Neural cell (in vitro differentiated cells): Measurements from ENCODE around the gene CALHM5. TPM values are rescaled to one million over a fixed set of nuclear protein-coding genes. Genes with fewer than 3 reads are reported as not detected.

ENCODE experiments used
- H2AFZ ChIP-seq: fragments of 200-600, 300-800 bp; sonication (generic), shearing (Covaris generic); 2 replicates; pipeline ENCODE4 v1.6.0; 2014; ENCODE audit warnings: low read depth, mild to moderate bottlenecking, antibody characterized with exemption, low read length, moderate library complexity
- H3F3A ChIP-seq: fragments of 200-600 bp; shearing (Covaris generic); 2 replicates; pipeline ENCODE4 v1.6.1; 2016; ENCODE audit warnings: mild to moderate bottlenecking, moderate library complexity, mixed read lengths, antibody characterized with exemption, low read length; ENCODE audit not compliant: insufficient read depth, poor library complexity, severe bottlenecking
- H3K27ac ChIP-seq: fragments of 200-600, 300-800 bp; sonication (generic), shearing (Covaris generic); 2 replicates; pipeline ENCODE4 v1.5.1; 2014; ENCODE audit warnings: mild to moderate bottlenecking, low read length, moderate library complexity
- H3K27me3 ChIP-seq: fragments of 300-800, 200-600 bp; sonication (generic), shearing (Covaris generic); 2 replicates; pipeline ENCODE4 v1.6.0; 2014; ENCODE audit warnings: mild to moderate bottlenecking, low read depth, low read length, moderate library complexity; ENCODE audit not compliant: insufficient read depth
- H3K36me3 ChIP-seq: fragments of 300-800, 200-600 bp; sonication (generic), shearing (Covaris generic); 2 replicates; pipeline ENCODE4 v1.5.1; 2014; ENCODE audit warnings: mild to moderate bottlenecking, antibody characterized with exemption, low read length, moderate library complexity; ENCODE audit not compliant: insufficient read depth
- H3K4me2 ChIP-seq: fragments of 300-800, 200-600 bp; sonication (generic), shearing (Covaris generic); 2 replicates; pipeline ENCODE4 v1.6.0; 2014; ENCODE audit warnings: mild to moderate bottlenecking, low read length
- H3K4me3 ChIP-seq: fragments of 300-800, 200-600 bp; sonication (generic), shearing (Covaris generic); 2 replicates; pipeline ENCODE4 v1.5.1; 2014; ENCODE audit warnings: mild to moderate bottlenecking, low read length, moderate library complexity
- H3K79me2 ChIP-seq: fragments of 200-600 bp; shearing (Covaris generic); replicated peaks from 2 replicates; pipeline ENCODE4 v1.6.0; 2014; ENCODE audit warnings: mild to moderate bottlenecking, low read length, moderate library complexity; ENCODE audit not compliant: insufficient read depth
- H3K9ac ChIP-seq: fragments of 300-800, 200-600 bp; sonication (generic), shearing (Covaris generic); 2 replicates; pipeline ENCODE4 v1.6.1; 2016; ENCODE audit warnings: mild to moderate bottlenecking, low read length, mixed read lengths
- H3K9me2 ChIP-seq: fragments of 200-600 bp; shearing (Covaris generic); 2 replicates; pipeline ENCODE4 v1.6.1; 2016; ENCODE audit warnings: mild to moderate bottlenecking, low read length, mixed read lengths; ENCODE audit not compliant: insufficient read depth
- H3K9me3 ChIP-seq: fragments of 200-600, 300-800 bp; sonication (generic), shearing (Covaris generic); 2 replicates; pipeline ENCODE4 v1.6.1; 2016; ENCODE audit warnings: mild to moderate bottlenecking, mixed run types, low read length, moderate library complexity, mixed read lengths
- H4K20me1 ChIP-seq: fragments of 200-600 bp; shearing (Covaris generic); 2 replicates; pipeline ENCODE4 v1.6.1; 2016; ENCODE audit warnings: mild to moderate bottlenecking, mixed run types; ENCODE audit not compliant: insufficient read depth
- EP300 ChIP-seq: fragments of 450-650 bp; conservative IDR thresholded peaks from 2 replicates; pipeline ENCODE4 v1.6.1; 2014; ENCODE audit warnings: antibody characterized with exemption, mild to moderate bottlenecking, moderate library complexity; ENCODE audit not compliant: poor library complexity, severe bottlenecking
- EZH2 ChIP-seq: fragments of 200-600, 300-800 bp; shearing (Covaris generic), sonication (generic); IDR thresholded peaks from 2 replicates; pipeline ENCODE4 v1.6.1; 2014; ENCODE audit warnings: antibody characterized with exemption, low read length, borderline replicate concordance, mild to moderate bottlenecking; ENCODE audit not compliant: insufficient read depth, poor library complexity, severe bottlenecking
- MXI1 ChIP-seq: fragments of 450-650 bp; conservative IDR thresholded peaks from 2 replicates; pipeline ENCODE4 v1.6.1; 2014; ENCODE audit warnings: antibody characterized with exemption, mild to moderate bottlenecking; ENCODE audit not compliant: poor library complexity, severe bottlenecking
- POLR2AphosphoS5 ChIP-seq: IDR thresholded peaks from 2 replicates; pipeline ENCODE4 v1.6.1; 2012
- RAD21 ChIP-seq: fragments of 450-650 bp; conservative IDR thresholded peaks from 2 replicates; pipeline ENCODE4 v1.6.1; 2014; ENCODE audit warnings: antibody characterized with exemption, mild to moderate bottlenecking, moderate library complexity
- REST ChIP-seq: IDR thresholded peaks from 2 replicates; pipeline ENCODE4 v1.6.1; 2012; ENCODE audit warnings: borderline replicate concordance
- SMC3 ChIP-seq: fragments of 450-650 bp; conservative IDR thresholded peaks from 2 replicates; pipeline ENCODE4 v1.6.1; 2014; ENCODE audit warnings: antibody characterized with exemption, mild to moderate bottlenecking, moderate library complexity; ENCODE audit not compliant: poor library complexity
- TAF1 ChIP-seq: IDR thresholded peaks from 2 replicates; pipeline ENCODE4 v1.6.1; 2012; ENCODE audit warnings: low read depth
- polyA plus RNA-seq: library from polyadenylated mRNA; depleted of rRNA; stranded (reverse); fragments of >200 nt; gene quantifications from 2 replicates; pipeline ENCODE4 v1.2.3, GENCODE V29; 2014
- TF ChIP-seq, protein P1 (sequence below): fragments of 450-650 bp; IDR thresholded peaks from 2 replicates; pipeline ENCODE4 v1.5.1; 2014; ENCODE audit warnings: antibody characterized with exemption, mild to moderate bottlenecking, moderate library complexity; ENCODE audit not compliant: poor library complexity, severe bottlenecking

Gene CALHM5
- polyA plus RNA-seq, 1 donor from 2014 or later = 0.07 TPM

GRCh38 chr6:116545651-116546050 is 34.2 kb downstream of the CALHM5 start, which contains the start of gene TRAPPC3L:
Gene TRAPPC3L, minus strand, starts transcription at chr6:116545684. Its CDS starts 170 bp downstream, at chr6:116545514.
- TF ChIP-seq POLR2AphosphoS5 = no peak
- no peak for TF ChIP-seq MXI1
- no peak for TF ChIP-seq SMC3
- TF ChIP-seq, protein P1, sequence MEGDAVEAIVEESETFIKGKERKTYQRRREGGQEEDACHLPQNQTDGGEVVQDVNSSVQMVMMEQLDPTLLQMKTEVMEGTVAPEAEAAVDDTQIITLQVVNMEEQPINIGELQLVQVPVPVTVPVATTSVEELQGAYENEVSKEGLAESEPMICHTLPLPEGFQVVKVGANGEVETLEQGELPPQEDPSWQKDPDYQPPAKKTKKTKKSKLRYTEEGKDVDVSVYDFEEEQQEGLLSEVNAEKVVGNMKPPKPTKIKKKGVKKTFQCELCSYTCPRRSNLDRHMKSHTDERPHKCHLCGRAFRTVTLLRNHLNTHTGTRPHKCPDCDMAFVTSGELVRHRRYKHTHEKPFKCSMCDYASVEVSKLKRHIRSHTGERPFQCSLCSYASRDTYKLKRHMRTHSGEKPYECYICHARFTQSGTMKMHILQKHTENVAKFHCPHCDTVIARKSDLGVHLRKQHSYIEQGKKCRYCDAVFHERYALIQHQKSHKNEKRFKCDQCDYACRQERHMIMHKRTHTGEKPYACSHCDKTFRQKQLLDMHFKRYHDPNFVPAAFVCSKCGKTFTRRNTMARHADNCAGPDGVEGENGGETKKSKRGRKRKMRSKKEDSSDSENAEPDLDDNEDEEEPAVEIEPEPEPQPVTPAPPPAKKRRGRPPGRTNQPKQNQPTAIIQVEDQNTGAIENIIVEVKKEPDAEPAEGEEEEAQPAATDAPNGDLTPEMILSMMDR = no peak
- TF ChIP-seq TAF1 = no peak
- TF ChIP-seq RAD21 = no peak
- no peak for TF ChIP-seq REST
- TF ChIP-seq EZH2 = no peak
- no peak for TF ChIP-seq EP300
- Histone ChIP-seq H3K9me3 (no peaks in the 10 kb centered on the region), H3K27me3 (no peaks in the 10 kb centered on the region), H2AFZ (no peak within 1 kb of the TSS), H3K79me2 (no peaks in the 10 kb centered on the region), H3K4me3 (no peak within 1 kb of the TSS), H3K4me2 (no peak within 1 kb of the TSS), H3K9me2 (no peaks in the 10 kb centered on the region), H3K36me3 (no peaks in the 10 kb centered on the region), H3K27ac (no peak within 1 kb of the TSS), H3F3A (no peaks in the 10 kb centered on the region), H4K20me1 (no peaks in the 10 kb centered on the region), H3K9ac (no peak within 1 kb of the TSS)

DNA sequence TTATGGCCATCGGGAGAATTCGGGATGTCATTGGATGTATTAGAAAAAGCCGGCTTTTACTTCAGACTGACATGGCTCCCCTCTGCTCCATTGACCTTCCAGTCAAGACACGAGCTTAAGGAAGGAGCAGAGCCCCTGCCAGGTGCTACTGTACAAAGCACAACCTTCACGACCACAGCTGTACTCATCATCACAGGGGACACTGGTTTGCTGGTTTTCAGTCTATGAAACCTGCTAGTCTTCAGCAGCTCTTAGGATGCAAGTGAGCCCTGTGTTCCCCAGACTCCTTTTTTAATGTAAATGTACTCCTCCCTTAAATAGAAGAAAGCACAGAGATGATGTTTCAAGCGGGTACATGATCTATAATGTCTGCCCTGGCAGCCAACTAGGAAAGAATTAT is 35.9 kb downstream of the CALHM5 start:
- Histone ChIP-seq H2AFZ (no peak overlapping the region), H3F3A (no peaks in the 10 kb centered on the region), H3K9me3 (no peaks in the 10 kb centered on the region), H3K79me2 (no peaks in the 10 kb centered on the region), H3K27ac (no peak overlapping the region), H3K36me3 (no peaks in the 10 kb centered on the region), H3K27me3 (no peaks in the 10 kb centered on the region), H3K9ac (no peak overlapping the region), H4K20me1 (no peaks in the 10 kb centered on the region), H3K9me2 (no peaks in the 10 kb centered on the region), H3K4me2 (no peak overlapping the region), H3K4me3 (no peak overlapping the region)
- TF ChIP-seq, protein P1 = no peak
- TF ChIP-seq REST (no peak), RAD21 (no peak), TAF1 (no peak), EP300 (no peak), MXI1 (no peak), SMC3 (no peak), EZH2 (no peak), POLR2AphosphoS5 (no peak)
